ENCODE data around the gene SEMA3C. TPM values are rescaled to one million over a fixed set of nuclear protein-coding genes. Genes with fewer than 3 reads are reported as not detected.
A peak's percentile ranks its signal among the peaks of the same experiment; 100 is the strongest.

Gene SEMA3C
- total and polyA plus RNA-seq, 2 donors (not counting 1 experiment from before 2014, with no cell fraction given), result 310 to 322 TPM

- no peaks in the 10 kb centered on the region for H3K79me2 ChIP-seq (ENCODE audit: control insufficient read depth, insufficient read depth, low read length)
- DNase-seq (ENCODE audit: low read depth in 2 of 2), result no peak
- H3K27ac ChIP-seq (ENCODE audit: insufficient read depth, low read length), result no peak overlapping the region
- H3K4me2 ChIP-seq (ENCODE audit: extremely low read depth, insufficient read depth, low read length), result no peak overlapping the region
- peaks cover 2% of the 10 kb centered on the region for H3K36me3 ChIP-seq (ENCODE audit: control insufficient read depth, insufficient read depth, low read length)
- no peaks in the 10 kb centered on the region for H3K27me3 ChIP-seq (ENCODE audit: control insufficient read depth, insufficient read depth, low read length)
- H4K20me1 ChIP-seq (ENCODE audit: control insufficient read depth, extremely low read depth, insufficient read depth, low read length), result no peaks in the 10 kb centered on the region
- no peak overlapping the region for H2AFZ ChIP-seq (ENCODE audit: low read length)
- peaks cover 6% of the 10 kb centered on the region for H3K4me1 ChIP-seq (ENCODE audit: control insufficient read depth, extremely low read depth, insufficient read depth, low read length)
- H3K9me3 ChIP-seq (ENCODE audit: control insufficient read depth, insufficient read depth, low read depth, low read length), result no peaks in the 10 kb centered on the region
- no peak overlapping the region for H3K4me3 ChIP-seq (replicated peaks in 1 of 4; ENCODE audit: control extremely low read depth in 1 of 4, insufficient read depth in 1 of 4, low read depth in 3 of 4, low read length in 4 of 4)
- no peak overlapping the region for H3K9ac ChIP-seq (ENCODE audit: insufficient read depth, low read length)
- TF ChIP-seq CTCF (conservative IDR thresholded peaks at IDR 0.05 in 1 of 2, IDR thresholded peaks at IDR 0.05 in 1 of 2; ENCODE audit: low read depth in 1 of 2, low read length in 2 of 2) (no peak), EZH2 (IDR thresholded peaks at IDR 0.05; ENCODE audit: low read length, missing control alignments) (no peak)
Observed at GRCh38 chr7:80802527-80802926, 116.3 kb downstream of the SEMA3C start.

- no peak overlapping the region for H3K4me3 ChIP-seq (replicated peaks in 1 of 4; ENCODE audit: control extremely low read depth in 1 of 4, insufficient read depth in 1 of 4, low read depth in 3 of 4, low read length in 4 of 4)
- no peak for TF ChIP-seq EZH2 (IDR thresholded peaks at IDR 0.05; ENCODE audit: low read length, missing control alignments)
- no peak for TF ChIP-seq CTCF (conservative IDR thresholded peaks at IDR 0.05 in 1 of 2, IDR thresholded peaks at IDR 0.05 in 1 of 2; ENCODE audit: low read depth in 1 of 2, low read length in 2 of 2)
- no peak overlapping the region for H3K27ac ChIP-seq (ENCODE audit: insufficient read depth, low read length)
- H3K4me2 ChIP-seq (ENCODE audit: extremely low read depth, insufficient read depth, low read length), result no peak overlapping the region
- H3K9ac ChIP-seq (ENCODE audit: insufficient read depth, low read length), result no peak overlapping the region
- no peak overlapping the region for H2AFZ ChIP-seq (ENCODE audit: low read length)
- no peaks in the 10 kb centered on the region for H3K9me3 ChIP-seq (ENCODE audit: control insufficient read depth, insufficient read depth, low read depth, low read length)
- DNase-seq (ENCODE audit: low read depth in 2 of 2), result peak in 1 of 2 donors; percentile 73
- no peaks in the 10 kb centered on the region for H3K79me2 ChIP-seq (ENCODE audit: control insufficient read depth, insufficient read depth, low read length)
- H3K27me3 ChIP-seq (ENCODE audit: control insufficient read depth, insufficient read depth, low read length), result no peaks in the 10 kb centered on the region
- no peaks in the 10 kb centered on the region for H4K20me1 ChIP-seq (ENCODE audit: control insufficient read depth, extremely low read depth, insufficient read depth, low read length)
- H3K4me1 ChIP-seq (ENCODE audit: control insufficient read depth, extremely low read depth, insufficient read depth, low read length), result no peaks in the 10 kb centered on the region
- peaks cover 14% of the 10 kb centered on the region for H3K36me3 ChIP-seq (ENCODE audit: control insufficient read depth, insufficient read depth, low read length)
Observed at GRCh38 chr7:80794631-80795573, 123.9 kb downstream of the SEMA3C start.

- no peak overlapping the region for H3K27ac ChIP-seq (ENCODE audit: insufficient read depth, low read length)
- DNase-seq (ENCODE audit: low read depth in 2 of 2), result no peak
Observed at GRCh38 chr7:80791509-80791929, 127.3 kb downstream of the SEMA3C start.

More at GRCh38 chr7:80791509-80791929, 127.3 kb downstream of the SEMA3C start:
- TF ChIP-seq EZH2 (IDR thresholded peaks at IDR 0.05; ENCODE audit: low read length, missing control alignments) (no peak), CTCF (conservative IDR thresholded peaks at IDR 0.05 in 1 of 2, IDR thresholded peaks at IDR 0.05 in 1 of 2; ENCODE audit: low read depth in 1 of 2, low read length in 2 of 2) (no peak)
- H3K4me3 ChIP-seq (replicated peaks in 1 of 4; ENCODE audit: control extremely low read depth in 1 of 4, insufficient read depth in 1 of 4, low read depth in 3 of 4, low read length in 4 of 4), result no peak overlapping the region
- no peak overlapping the region for H3K9ac ChIP-seq (ENCODE audit: insufficient read depth, low read length)
- H3K79me2 ChIP-seq (ENCODE audit: control insufficient read depth, insufficient read depth, low read length), result no peaks in the 10 kb centered on the region
- H4K20me1 ChIP-seq (ENCODE audit: control insufficient read depth, extremely low read depth, insufficient read depth, low read length), result no peaks in the 10 kb centered on the region
- no peaks in the 10 kb centered on the region for H3K4me1 ChIP-seq (ENCODE audit: control insufficient read depth, extremely low read depth, insufficient read depth, low read length)
- H3K9me3 ChIP-seq (ENCODE audit: control insufficient read depth, insufficient read depth, low read depth, low read length), result no peaks in the 10 kb centered on the region
- H3K36me3 ChIP-seq (ENCODE audit: control insufficient read depth, insufficient read depth, low read length), result peaks cover 16% of the 10 kb centered on the region
- no peak overlapping the region for H2AFZ ChIP-seq (ENCODE audit: low read length)
- no peaks in the 10 kb centered on the region for H3K27me3 ChIP-seq (ENCODE audit: control insufficient read depth, insufficient read depth, low read length)
- H3K4me2 ChIP-seq (ENCODE audit: extremely low read depth, insufficient read depth, low read length), result no peak overlapping the region
